HL-60 (cell line): ENCODE measurements around the gene CPLX4.

Experiments used
- GABPA ChIP-seq: IDR thresholded peaks from 2 replicates; pipeline ENCODE4 v1.6.1; 2012; ENCODE audit warnings: low read depth
- POLR2AphosphoS5 ChIP-seq: IDR thresholded peaks from 2 replicates; pipeline ENCODE4 v1.6.1; 2012; ENCODE audit warnings: low read depth
- TF ChIP-seq, protein P1 (sequence below): IDR thresholded peaks from one replicate; pipeline ENCODE4 v1.5.1; 2011; ENCODE audit warnings: low read length, control low read depth, inconsistent platforms; ENCODE audit not compliant: insufficient read depth

DNA sequence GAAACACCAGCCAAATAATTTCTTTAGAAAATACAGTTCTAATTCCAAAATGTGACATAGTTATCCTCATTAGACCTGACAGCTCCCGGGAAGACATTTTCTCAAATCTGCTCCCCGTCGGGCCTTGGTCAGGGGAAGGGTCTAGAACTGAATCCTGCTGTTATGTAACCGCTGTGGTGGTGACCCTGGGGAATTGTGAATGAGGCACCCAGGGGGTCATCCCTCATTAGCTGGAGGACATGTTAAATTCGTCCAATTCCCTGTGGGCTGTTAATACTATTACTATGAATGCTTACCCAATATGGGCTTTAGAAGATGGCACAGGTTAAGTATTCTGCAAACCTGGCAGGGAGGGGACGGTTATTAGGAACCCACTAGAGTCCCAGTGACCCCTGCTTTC lies 11.8 kb downstream of the CPLX4 start:
- TF ChIP-seq, protein P1, sequence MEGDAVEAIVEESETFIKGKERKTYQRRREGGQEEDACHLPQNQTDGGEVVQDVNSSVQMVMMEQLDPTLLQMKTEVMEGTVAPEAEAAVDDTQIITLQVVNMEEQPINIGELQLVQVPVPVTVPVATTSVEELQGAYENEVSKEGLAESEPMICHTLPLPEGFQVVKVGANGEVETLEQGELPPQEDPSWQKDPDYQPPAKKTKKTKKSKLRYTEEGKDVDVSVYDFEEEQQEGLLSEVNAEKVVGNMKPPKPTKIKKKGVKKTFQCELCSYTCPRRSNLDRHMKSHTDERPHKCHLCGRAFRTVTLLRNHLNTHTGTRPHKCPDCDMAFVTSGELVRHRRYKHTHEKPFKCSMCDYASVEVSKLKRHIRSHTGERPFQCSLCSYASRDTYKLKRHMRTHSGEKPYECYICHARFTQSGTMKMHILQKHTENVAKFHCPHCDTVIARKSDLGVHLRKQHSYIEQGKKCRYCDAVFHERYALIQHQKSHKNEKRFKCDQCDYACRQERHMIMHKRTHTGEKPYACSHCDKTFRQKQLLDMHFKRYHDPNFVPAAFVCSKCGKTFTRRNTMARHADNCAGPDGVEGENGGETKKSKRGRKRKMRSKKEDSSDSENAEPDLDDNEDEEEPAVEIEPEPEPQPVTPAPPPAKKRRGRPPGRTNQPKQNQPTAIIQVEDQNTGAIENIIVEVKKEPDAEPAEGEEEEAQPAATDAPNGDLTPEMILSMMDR, result no peak
- TF ChIP-seq GABPA (no peak), POLR2AphosphoS5 (no peak)
